ENCODE results near the gene ZMYND8. TPM values are rescaled to one million over a fixed set of nuclear protein-coding genes. Genes with fewer than 3 reads are reported as not detected.

Gene ZMYND8
- total RNA-seq, 1 donor from 2014 or later, result 109 TPM

GRCh38 chr20:47212606-47213207 is 143.8 kb downstream of the ZMYND8 start:
- Mint-ChIP-seq H3K36me3 (ENCODE audit: low read depth, unreplicated experiment) (peaks cover 15% of the 10 kb centered on the region), H3K27me3 (ENCODE audit: unreplicated experiment) (peaks cover 6% of the 10 kb centered on the region), H3K4me3 (ENCODE audit: unreplicated experiment) (no peak overlapping the region), H3K4me1 (ENCODE audit: unreplicated experiment) (no peaks in the 10 kb centered on the region), H3K27ac (ENCODE audit: unreplicated experiment) (no peak overlapping the region), H3K9me3 (ENCODE audit: unreplicated experiment) (no peaks in the 10 kb centered on the region)
- no peak for DNase-seq (ENCODE audit: low spot score)
- TF ChIP-seq, protein P1, sequence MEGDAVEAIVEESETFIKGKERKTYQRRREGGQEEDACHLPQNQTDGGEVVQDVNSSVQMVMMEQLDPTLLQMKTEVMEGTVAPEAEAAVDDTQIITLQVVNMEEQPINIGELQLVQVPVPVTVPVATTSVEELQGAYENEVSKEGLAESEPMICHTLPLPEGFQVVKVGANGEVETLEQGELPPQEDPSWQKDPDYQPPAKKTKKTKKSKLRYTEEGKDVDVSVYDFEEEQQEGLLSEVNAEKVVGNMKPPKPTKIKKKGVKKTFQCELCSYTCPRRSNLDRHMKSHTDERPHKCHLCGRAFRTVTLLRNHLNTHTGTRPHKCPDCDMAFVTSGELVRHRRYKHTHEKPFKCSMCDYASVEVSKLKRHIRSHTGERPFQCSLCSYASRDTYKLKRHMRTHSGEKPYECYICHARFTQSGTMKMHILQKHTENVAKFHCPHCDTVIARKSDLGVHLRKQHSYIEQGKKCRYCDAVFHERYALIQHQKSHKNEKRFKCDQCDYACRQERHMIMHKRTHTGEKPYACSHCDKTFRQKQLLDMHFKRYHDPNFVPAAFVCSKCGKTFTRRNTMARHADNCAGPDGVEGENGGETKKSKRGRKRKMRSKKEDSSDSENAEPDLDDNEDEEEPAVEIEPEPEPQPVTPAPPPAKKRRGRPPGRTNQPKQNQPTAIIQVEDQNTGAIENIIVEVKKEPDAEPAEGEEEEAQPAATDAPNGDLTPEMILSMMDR (IDR thresholded peaks at IDR 0.05; ENCODE audit: unreplicated experiment), result no peak

- TF ChIP-seq, protein P1 (IDR thresholded peaks at IDR 0.05; ENCODE audit: unreplicated experiment), result no peak
- H3K9me3 Mint-ChIP-seq (ENCODE audit: unreplicated experiment), result no peaks in the 10 kb centered on the region
- H3K4me3 Mint-ChIP-seq (ENCODE audit: unreplicated experiment), result no peak overlapping the region
- no peak overlapping the region for H3K27ac Mint-ChIP-seq (ENCODE audit: unreplicated experiment)
- peaks cover 11% of the 10 kb centered on the region for H3K36me3 Mint-ChIP-seq (ENCODE audit: low read depth, unreplicated experiment)
- peaks cover 8% of the 10 kb centered on the region for H3K4me1 Mint-ChIP-seq (ENCODE audit: unreplicated experiment)
- H3K27me3 Mint-ChIP-seq (ENCODE audit: unreplicated experiment), result peaks cover 7% of the 10 kb centered on the region
- no peak for DNase-seq (ENCODE audit: low spot score)
Measured at GRCh38 chr20:47211036-47211435, 145.5 kb downstream of the ZMYND8 start.

- Mint-ChIP-seq H3K9me3 (ENCODE audit: unreplicated experiment) (no peaks in the 10 kb centered on the region), H3K4me1 (ENCODE audit: unreplicated experiment) (peaks cover 12% of the 10 kb centered on the region), H3K4me3 (ENCODE audit: unreplicated experiment) (no peak overlapping the region), H3K27me3 (ENCODE audit: unreplicated experiment) (peaks cover 7% of the 10 kb centered on the region), H3K36me3 (ENCODE audit: low read depth, unreplicated experiment) (peaks cover 5% of the 10 kb centered on the region), H3K27ac (ENCODE audit: unreplicated experiment) (no peak overlapping the region)
- no peak for DNase-seq (ENCODE audit: low spot score)
- TF ChIP-seq, protein P1 (IDR thresholded peaks at IDR 0.05; ENCODE audit: unreplicated experiment), result no peak
Measured at GRCh38 chr20:47210470-47210869, 146.0 kb downstream of the ZMYND8 start.

DNA sequence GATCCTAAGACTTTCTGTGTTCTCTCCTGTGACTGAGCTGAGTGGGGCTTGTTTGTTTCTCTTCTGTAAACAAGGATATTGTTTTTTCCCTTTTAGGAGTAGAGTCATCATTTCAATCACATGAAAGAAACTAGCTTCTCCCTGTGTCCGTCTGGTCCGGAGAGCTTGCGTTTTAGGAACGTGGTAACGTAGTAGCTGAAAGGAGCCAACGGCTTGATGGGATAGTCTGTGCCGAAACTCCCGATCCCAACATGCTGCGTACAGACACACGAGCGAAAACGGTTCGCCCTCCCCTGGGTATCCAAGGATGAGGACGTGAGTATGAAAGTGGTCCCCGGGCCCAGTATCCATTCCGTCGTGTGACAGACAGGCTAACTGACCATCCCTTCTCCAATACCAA is 146.5 kb downstream of the ZMYND8 start:
- H3K4me1 Mint-ChIP-seq (ENCODE audit: unreplicated experiment), result peaks cover 12% of the 10 kb centered on the region
- H3K9me3 Mint-ChIP-seq (ENCODE audit: unreplicated experiment), result no peaks in the 10 kb centered on the region
- no peak overlapping the region for H3K27ac Mint-ChIP-seq (ENCODE audit: unreplicated experiment)
- TF ChIP-seq, protein P1 (IDR thresholded peaks at IDR 0.05; ENCODE audit: unreplicated experiment), result no peak
- H3K4me3 Mint-ChIP-seq (ENCODE audit: unreplicated experiment), result no peak overlapping the region
- peaks cover 7% of the 10 kb centered on the region for H3K27me3 Mint-ChIP-seq (ENCODE audit: unreplicated experiment)
- H3K36me3 Mint-ChIP-seq (ENCODE audit: low read depth, unreplicated experiment), result peaks cover 5% of the 10 kb centered on the region
- DNase-seq (ENCODE audit: low spot score), result no peak

DNA sequence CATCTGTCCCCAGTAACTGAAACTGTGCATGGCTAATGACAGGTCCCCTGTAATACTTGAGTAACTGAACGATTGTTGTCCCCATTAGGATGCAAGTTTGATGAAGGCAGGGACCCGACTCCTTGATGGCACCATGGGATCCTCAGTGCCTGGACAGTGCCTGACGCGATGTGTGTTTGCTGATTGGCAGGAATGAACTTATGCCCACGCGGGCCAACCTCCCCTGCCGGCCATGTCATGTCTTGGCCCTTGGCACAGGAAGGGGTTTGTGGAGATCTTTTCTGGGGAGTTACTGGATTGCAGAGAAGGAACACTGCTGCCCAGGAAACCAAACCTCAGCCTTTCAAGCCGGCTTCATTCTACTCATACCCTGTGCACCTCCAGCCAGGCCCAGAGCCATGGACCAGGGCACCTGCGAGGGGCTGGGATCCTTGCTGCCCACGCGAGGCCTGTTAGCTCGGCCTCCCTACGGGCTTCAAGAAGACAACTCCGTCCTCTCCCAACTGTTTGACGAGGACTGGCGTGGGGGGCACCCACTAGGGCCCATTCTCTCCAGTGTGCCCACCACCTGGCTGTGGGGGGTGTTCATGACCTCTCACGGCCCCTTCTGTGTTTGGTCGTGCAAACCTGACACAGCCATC is 147.8 kb downstream of the ZMYND8 start:
- Mint-ChIP-seq H3K4me3 (ENCODE audit: unreplicated experiment) (no peak overlapping the region), H3K4me1 (ENCODE audit: unreplicated experiment) (peaks cover 12% of the 10 kb centered on the region), H3K36me3 (ENCODE audit: low read depth, unreplicated experiment) (peaks cover 5% of the 10 kb centered on the region), H3K9me3 (ENCODE audit: unreplicated experiment) (no peaks in the 10 kb centered on the region), H3K27ac (ENCODE audit: unreplicated experiment) (no peak overlapping the region), H3K27me3 (ENCODE audit: unreplicated experiment) (peaks cover 3% of the 10 kb centered on the region)
- no peak for DNase-seq (ENCODE audit: low spot score)
- TF ChIP-seq, protein P1 (IDR thresholded peaks at IDR 0.05; ENCODE audit: unreplicated experiment), result no peak
